Measurements from ENCODE around the gene ZC3H4. TPM values are rescaled to one million over a fixed set of nuclear protein-coding genes. Genes with fewer than 3 reads are reported as not detected.

ZC3H4 gene
- total and polyA plus RNA-seq, 2 of the 8 experiments (the other 6 are each of a cell fraction or from before 2014, with no cell fraction given), result 6.6 to 92.0 TPM

DNA sequence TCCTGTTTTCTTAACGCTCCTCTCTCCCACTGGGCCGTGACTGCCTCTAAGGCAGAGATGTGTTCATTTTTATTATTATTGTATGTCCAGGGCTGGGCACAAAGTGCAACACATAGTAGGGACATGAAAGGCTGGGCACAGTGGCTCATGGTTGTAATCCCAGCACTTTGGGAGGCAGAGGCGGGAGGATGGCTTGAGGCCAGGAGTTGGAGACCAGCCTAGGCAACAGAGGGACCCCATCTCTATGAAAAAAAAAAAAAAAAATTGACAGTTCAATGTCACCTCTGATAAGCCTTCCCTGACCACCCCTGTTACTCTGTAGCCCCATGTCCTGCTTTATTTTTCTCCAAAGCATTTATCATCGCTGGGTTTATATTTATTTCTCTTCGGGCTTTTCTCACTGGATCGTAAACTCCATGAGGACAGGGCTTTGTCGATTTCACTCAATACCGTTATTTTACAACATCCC lies 16.6 kb upstream of the ZC3H4 start:
- Histone ChIP-seq H3K9me3 (ENCODE audit: insufficient read depth in 2 of 2, low read depth in 1 of 2, low read length in 1 of 2) (no peaks in the 10 kb centered on the region), H3K4ac (replicated peaks; ENCODE audit: insufficient read length, low read depth, low read length) (peak overlapping the region; percentile 87), H2AK5ac (ENCODE audit: low read depth, low read length) (peak overlapping the region; percentile 82; the same call in 1 of the 2 replicates), H3K27ac (ENCODE audit: low read depth, low read length) (no peak overlapping the region), H2AFZ (ENCODE audit: low read length) (no peak overlapping the region), H3K27me3 (replicated peaks in 1 of 4; ENCODE audit: control insufficient read depth in 3 of 4, extremely low read depth in 1 of 4, insufficient read depth in 3 of 4, low read length in 3 of 4) (no peaks in the 10 kb centered on the region), H2BK20ac (ENCODE audit: low read length) (no peak overlapping the region; the same call in 1 of the 2 replicates), H4K5ac (ENCODE audit: insufficient read length, low read depth, low read length) (peak overlapping the region; percentile 37), H2BK15ac (ENCODE audit: low read length) (peak overlapping the region; percentile 3; the same call in 1 of the 2 replicates), H2BK5ac (ENCODE audit: low read depth, low read length) (0 out of 2 replicates have a peak overlapping the region, but pooled peaks have one; percentile 52), H2BK12ac (ENCODE audit: low read depth, low read length) (peak overlapping the region; percentile 85), H3K23ac (ENCODE audit: insufficient read length) (no peak overlapping the region), H3K4me3 (ENCODE audit: extremely low read depth in 1 of 4, insufficient read depth in 2 of 4, low read depth in 3 of 4, low read length in 4 of 4) (no peak overlapping the region), H3K18ac (ENCODE audit: extremely low read depth, low read length) (no peak overlapping the region; the same call in 1 of the 2 replicates), H3K79me1 (ENCODE audit: low read depth, low read length) (no peaks in the 10 kb centered on the region), H3K9ac (replicated peaks in 1 of 4; ENCODE audit: extremely low read depth in 1 of 4, low read depth in 3 of 4, low read length in 3 of 4) (no peak overlapping the region), H3K23me2 (ENCODE audit: low read depth, low read length) (peaks cover 5% of the 10 kb centered on the region; the same call in 1 of the 2 replicates), H2BK120ac (replicated peaks; ENCODE audit: low read depth, low read length) (peak overlapping the region; percentile 83), H3K4me1 (replicated peaks in 1 of 4; ENCODE audit: control insufficient read depth in 3 of 4, insufficient read depth in 4 of 4, low read length in 3 of 4) (peaks cover 0 to 8% (median 7%) of the 10 kb centered on the region in 4 experiments; a peak in 5 of 7 replicates), H3K4me2 (ENCODE audit: insufficient read depth in 1 of 2, low read depth in 2 of 2, low read length in 2 of 2) (no peak overlapping the region; a peak in 1 of 4 replicates), H3K79me2 (ENCODE audit: control insufficient read depth in 1 of 2, insufficient read depth in 2 of 2, low read length in 2 of 2) (peaks cover 35 to 45% of the 10 kb centered on the region in 2 experiments), H3K36me3 (ENCODE audit: control insufficient read depth in 2 of 4, insufficient read depth in 4 of 4, low read length in 3 of 4) (peaks cover 0 to 18% (median 1%) of the 10 kb centered on the region in 4 experiments; a peak in 2 of 8 replicates), H4K8ac (ENCODE audit: extremely low read depth, insufficient read depth, low read length) (peak overlapping the region; percentile 82; the same call in 1 of the 2 replicates), H3K14ac (ENCODE audit: insufficient read length) (no peak overlapping the region), H4K91ac (replicated peaks; ENCODE audit: insufficient read length, low read length) (peak overlapping the region; percentile 81), H3K56ac (replicated peaks; ENCODE audit: insufficient read length, low read depth, low read length) (no peak overlapping the region), H4K20me1 (replicated peaks in 1 of 2; ENCODE audit: control insufficient read depth in 1 of 2, insufficient read depth in 2 of 2, low read length in 2 of 2) (peaks cover 16 to 18% of the 10 kb centered on the region in 2 experiments)
- ChIA-PET CTCF (ENCODE audit: partially characterized antibody) (interaction anchor here (0.9 to 1.8 kb wide), 5 partner anchors 8 to 112 kb away, joined by 3 to 7 read pairs (median 4); no protein-coding TSS in a partner anchor), POLR2A (ENCODE audit: partially characterized antibody) (interaction anchor here (1.0 to 5.5 kb wide), 12 partner anchors 10 to 127 kb away, joined by 3 to 44 read pairs (median 7); partner anchors contain the start of genes CCDC9 and ZC3H4)
- DNase-seq (ENCODE audit: low read depth in 1 of 2, low spot score in 2 of 2) (no peak), FAIRE-seq (no peak)
- WGBS, 2 experiments (ENCODE audit: extremely low coverage in 1 of 2, insufficient coverage in 1 of 2, insufficient read length in 1 of 2, insufficient replicate concordance in 2 of 2, low coverage in 1 of 2, low lambda C conversion rate in 2 of 2, missing lambda C conversion rate in 1 of 2), result 73% methylated on average over 8 of the region's 8 CpGs; no CpG with 5 or more reads in 1 of the 2 experiments
- no peak for TF ChIP-seq CBX8 (IDR thresholded peaks at IDR 0.05; ENCODE audit: borderline replicate concordance, low read depth, low read length)
- TF ChIP-seq BRCA1 (IDR thresholded peaks at IDR 0.05; ENCODE audit: low read depth, low read length), result no peak
- 0 out of 2 replicates have a peak, but pooled peaks have one; percentile 24 for TF ChIP-seq KDM1A (IDR thresholded peaks at IDR 0.05; ENCODE audit: borderline replicate concordance, low read length)
- TF ChIP-seq EZH2 (IDR thresholded peaks at IDR 0.05; ENCODE audit: low read depth, low read length, severe bottlenecking), result no peak
- no peak for TF ChIP-seq MAFK (IDR thresholded peaks at IDR 0.05; ENCODE audit: low read depth, low read length)
- TF ChIP-seq PHF8 (conservative IDR thresholded peaks at IDR 0.05; ENCODE audit: low read depth, low read length), result no peak
- TF ChIP-seq ASH2L (IDR thresholded peaks at IDR 0.05; ENCODE audit: low read length), result no peak
- TF ChIP-seq EGR1 (IDR thresholded peaks at IDR 0.05; ENCODE audit: borderline replicate concordance, low read depth, low read length), result no peak
